T-cell (primary cell): ENCODE data around the gene TBC1D4. TPM values are rescaled to one million over a fixed set of nuclear protein-coding genes. Genes with fewer than 3 reads are reported as not detected.

Experiments
- ATAC-seq, 4 experiments: fragments of 200-7000 bp in 3 of 4; fragments of 150-1000 bp in 1 of 4; cut with Tn5 transposase; replicated peaks in 1 of 4; 1 replicate in 3 of 4; 2 replicates in 1 of 4; pipeline ENCODE4 v1.10.0; 2021; ENCODE audit warnings: moderate library complexity in 3 of 4, mild to moderate bottlenecking in 2 of 4, moderate number of reproducible peaks in 1 of 4
- CTCF ChIA-PET, 2 donors: fragments of 300-600 bp; sonication (Branson Sonifier 250); formaldehyde crosslinking; loops; one replicate each; lab custom pipeline; 2022; ENCODE audit warnings: antibody characterized with exemption in 2 of 2; lab: Charles Lee
- POLR2A ChIA-PET, 2 donors: fragments of 300-600 bp; sonication (Branson Sonifier 250); formaldehyde crosslinking; loops; one replicate each; lab custom pipeline; 2022; ENCODE audit warnings: antibody characterized with exemption in 2 of 2; lab: Charles Lee
- DNase-seq, 35 experiments: peaks; one replicate each; pipeline versions ENCODE4 v3.0.0 to v3.0.0-alpha.2; 2013 to 2023
- H3K27ac ChIP-seq: one replicate; pipeline ENCODE4 v1.5.1; 2013; ENCODE audit warnings: low read length
- H3K27me3 ChIP-seq, 2 experiments: replicated peaks in 1 of 2; 1 replicate in 1 of 2; 2 replicates in 1 of 2; pipeline versions ENCODE4 v1.6.1 to v1.7.0; 2013; ENCODE audit warnings: low read length in 1 of 2, mixed read lengths in 1 of 2; ENCODE audit not compliant: control insufficient read depth in 2 of 2, insufficient read depth in 2 of 2; ENCODE audit errors: extremely low read depth in 1 of 2
- H3K36me3 ChIP-seq, 2 donors: 1 replicate in 1 of 2; 2 replicates in 1 of 2; pipeline versions ENCODE4 v1.6.1 to v1.7.0; 2013; ENCODE audit warnings: low read length in 1 of 2; ENCODE audit not compliant: control insufficient read depth in 2 of 2, insufficient read depth in 1 of 2; ENCODE audit errors: extremely low read depth in 1 of 2
- H3K4me1 ChIP-seq, 2 experiments: 1 replicate in 1 of 2; 2 replicates in 1 of 2; pipeline versions ENCODE4 v1.6.1 to v1.7.0; 2013; ENCODE audit warnings: low read length in 2 of 2, mixed read lengths in 1 of 2; ENCODE audit not compliant: insufficient read depth in 2 of 2, control insufficient read depth in 1 of 2; ENCODE audit errors: extremely low read depth in 1 of 2
- H3K4me3 ChIP-seq, 2 donors: 1 replicate in 1 of 2; 2 replicates in 1 of 2; pipeline versions ENCODE4 v1.5.1 to v1.7.0; 2013; ENCODE audit warnings: mild to moderate bottlenecking in 2 of 2, low read length in 1 of 2, moderate library complexity in 1 of 2; ENCODE audit not compliant: control insufficient read depth in 1 of 2; ENCODE audit errors: extremely low read depth in 1 of 2
- H3K9me3 ChIP-seq: 2 replicates; pipeline ENCODE4 v1.7.0; 2013
- H3K27ac Mint-ChIP-seq, 2 donors: one replicate each; pipeline ENCODE4 v1.8.0; 2020 to 2021; ENCODE audit warnings: mild to moderate bottlenecking in 2 of 2, mixed read lengths in 2 of 2
- H3K27me3 Mint-ChIP-seq, 2 donors: one replicate each; pipeline ENCODE4 v1.8.0; 2021 to 2022; ENCODE audit warnings: mixed read lengths in 2 of 2
- H3K36me3 Mint-ChIP-seq: one replicate; pipeline ENCODE4 v1.8.0; 2021; ENCODE audit warnings: mixed read lengths
- H3K4me1 Mint-ChIP-seq, 3 donors: one replicate each; pipeline ENCODE4 v1.8.0; 2020 to 2022; ENCODE audit warnings: mixed read lengths in 3 of 3, mild to moderate bottlenecking in 1 of 3
- H3K4me3 Mint-ChIP-seq, 3 donors: one replicate each; pipeline ENCODE4 v1.8.0; 2020 to 2022; ENCODE audit warnings: mild to moderate bottlenecking in 3 of 3, mixed read lengths in 3 of 3, moderate library complexity in 3 of 3
- H3K9me3 Mint-ChIP-seq, 3 donors: one replicate each; pipeline ENCODE4 v1.8.0; 2020 to 2022; ENCODE audit warnings: mixed read lengths in 3 of 3
- WGBS: methylation state at CpG from one replicate; pipeline ENCODE4 v1.1.5; 2013; ENCODE audit warnings: missing lambda C conversion rate; ENCODE audit not compliant: insufficient coverage; 5-methylcytosine and 5-hydroxymethylcytosine counted together
- total RNA-seq, 35 experiments: library from RNA in 6 of 35; stranded (reverse) in 6 of 35; fragments of 120-200 nt in 1 of 35; gene quantifications; one replicate each; pipeline versions ENCODE4 v1.2.1 to v1.2.4 and lab custom pipeline; 2013 to 2026

The TBC1D4 gene
- total RNA-seq, 5 donors from 2014 or later (not counting 1 experiment from before 2014, with no cell fraction given), result 45.7 to 67.9 (median 56.8) TPM

- Histone ChIP-seq H3K4me3 (no peak overlapping the region), H3K27ac (no peak overlapping the region), H3K4me1 (no peaks in the 10 kb centered on the region), H3K27me3 (no peaks in the 10 kb centered on the region), H3K36me3 (no peaks in the 10 kb centered on the region), H3K9me3 (no peaks in the 10 kb centered on the region)
- Mint-ChIP-seq H3K9me3 (no peaks in the 10 kb centered on the region), H3K36me3 (no peaks in the 10 kb centered on the region), H3K4me1 (no peaks in the 10 kb centered on the region), H3K27ac (no peak overlapping the region), H3K27me3 (peaks cover 1 to 7% of the 10 kb centered on the region in 2 donors), H3K4me3 (no peak overlapping the region)
- DNase-seq (peak in 1 of 35 experiments; percentile 49), ATAC-seq (no peak)
- WGBS, result no CpG with 5 or more reads among the region's 3 CpGs
- POLR2A ChIA-PET, result no interaction called here
- CTCF ChIA-PET, result interaction anchor here (1.0 to 1.1 kb wide), 2 partner anchors 12 to 36 kb away, joined by 3 to 4 read pairs; no protein-coding TSS in a partner anchor
Measured at GRCh38 chr13:75258159-75258782, 223.7 kb downstream of the TBC1D4 start.

DNA sequence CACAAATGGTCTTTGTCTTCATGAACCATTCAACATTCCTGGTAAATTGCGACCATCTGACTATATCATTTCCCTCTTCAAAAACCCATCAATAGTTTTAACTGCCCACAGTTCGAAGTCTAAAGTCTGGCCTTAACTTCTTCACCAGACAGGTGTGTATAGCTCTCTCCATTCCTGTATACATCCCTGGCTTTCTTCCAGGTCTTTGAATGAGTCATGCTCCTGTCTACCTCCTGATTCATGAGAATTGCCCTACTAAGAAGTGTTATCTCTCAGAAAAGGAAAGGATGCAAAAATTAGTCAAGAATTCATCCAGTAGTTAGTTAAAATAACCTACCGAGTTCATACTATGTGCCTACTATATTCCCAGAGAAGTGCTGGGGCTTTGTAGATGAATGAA lies 225.0 kb downstream of the TBC1D4 start:
- CTCF ChIA-PET, result no interaction called here
- no peak for DNase-seq
- Histone ChIP-seq H3K4me1 (no peaks in the 10 kb centered on the region), H3K27ac (no peak overlapping the region), H3K27me3 (no peaks in the 10 kb centered on the region), H3K4me3 (no peak overlapping the region), H3K9me3 (no peaks in the 10 kb centered on the region), H3K36me3 (no peaks in the 10 kb centered on the region)
- Mint-ChIP-seq H3K27me3 (peaks cover 1 to 7% of the 10 kb centered on the region in 2 donors), H3K36me3 (no peaks in the 10 kb centered on the region), H3K27ac (no peak overlapping the region), H3K4me1 (no peaks in the 10 kb centered on the region), H3K4me3 (no peak overlapping the region), H3K9me3 (no peaks in the 10 kb centered on the region)
- POLR2A ChIA-PET, result no interaction called here
- WGBS, result 88% methylated on average over 2 of the region's 3 CpGs
- no peak for ATAC-seq

GRCh38 chr13:75255653-75256052 lies 226.3 kb downstream of the TBC1D4 start:
- Histone ChIP-seq H3K36me3 (no peaks in the 10 kb centered on the region), H3K9me3 (no peaks in the 10 kb centered on the region), H3K4me3 (no peak overlapping the region), H3K27ac (no peak overlapping the region), H3K4me1 (no peaks in the 10 kb centered on the region), H3K27me3 (no peaks in the 10 kb centered on the region)
- ATAC-seq (no peak), DNase-seq (no peak)
- CTCF ChIA-PET, result no interaction called here
- Mint-ChIP-seq H3K27me3 (peaks cover 1 to 16% of the 10 kb centered on the region in 2 donors), H3K4me3 (no peak overlapping the region), H3K36me3 (no peaks in the 10 kb centered on the region), H3K27ac (no peak overlapping the region), H3K4me1 (no peaks in the 10 kb centered on the region), H3K9me3 (no peaks in the 10 kb centered on the region)
- POLR2A ChIA-PET, result no interaction called here
- no CpG with 5 or more reads among the region's 1 CpG for WGBS

- DNase-seq (no peak), ATAC-seq (no peak)
- Histone ChIP-seq H3K27me3 (no peaks in the 10 kb centered on the region), H3K27ac (no peak overlapping the region), H3K9me3 (no peaks in the 10 kb centered on the region), H3K4me1 (no peaks in the 10 kb centered on the region), H3K36me3 (no peaks in the 10 kb centered on the region), H3K4me3 (no peak overlapping the region)
- WGBS, result no CpG with 5 or more reads among the region's 6 CpGs
- H3K4me1 Mint-ChIP-seq, result no peaks in the 10 kb centered on the region
- H3K27ac Mint-ChIP-seq, result no peak overlapping the region
- ChIA-PET CTCF (no interaction called here), POLR2A (no interaction called here)
- no peaks in the 10 kb centered on the region for H3K9me3 Mint-ChIP-seq
- no peak overlapping the region for H3K4me3 Mint-ChIP-seq
- H3K27me3 Mint-ChIP-seq, result peaks cover 1 to 13% of the 10 kb centered on the region in 2 donors
- H3K36me3 Mint-ChIP-seq, result no peaks in the 10 kb centered on the region
Measured at GRCh38 chr13:75255147-75255546, 226.8 kb downstream of the TBC1D4 start.

DNA sequence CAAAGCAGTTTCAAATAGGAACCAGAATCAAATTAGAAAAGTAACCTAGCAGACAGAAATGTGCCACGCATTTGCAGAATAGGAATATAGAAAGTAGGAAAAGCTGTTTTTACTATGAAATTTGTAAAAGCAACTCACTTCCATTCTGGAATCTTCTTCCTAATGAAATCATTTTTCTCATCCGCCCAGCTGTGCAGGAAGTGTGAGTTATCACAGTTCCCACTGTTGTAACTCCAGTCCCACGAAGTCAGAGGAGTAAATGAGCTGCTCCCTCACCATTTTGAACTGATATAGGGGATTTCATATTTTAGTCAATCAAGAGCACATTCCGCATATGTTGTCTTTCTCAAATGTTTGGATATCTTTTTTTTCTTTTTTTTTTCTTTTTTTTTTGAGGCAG lies 230.8 kb downstream of the TBC1D4 start:
- H3K36me3 ChIP-seq, result no peaks in the 10 kb centered on the region
- H3K4me1 ChIP-seq, result no peaks in the 10 kb centered on the region
- no peak for ATAC-seq
- H3K4me3 Mint-ChIP-seq, result no peak overlapping the region
- no peaks in the 10 kb centered on the region for H3K36me3 Mint-ChIP-seq
- no peak overlapping the region for H3K27ac ChIP-seq
- no peaks in the 10 kb centered on the region for H3K9me3 ChIP-seq
- no peak overlapping the region for H3K27ac Mint-ChIP-seq
- POLR2A ChIA-PET, result no interaction called here
- no CpG with 5 or more reads among the region's 4 CpGs for WGBS
- no peak overlapping the region for H3K4me3 ChIP-seq
- CTCF ChIA-PET, result no interaction called here
- H3K4me1 Mint-ChIP-seq, result no peaks in the 10 kb centered on the region
- H3K27me3 ChIP-seq, result no peaks in the 10 kb centered on the region
- DNase-seq, result no peak
- H3K27me3 Mint-ChIP-seq, result peaks cover 5 to 11% of the 10 kb centered on the region in 2 donors
- no peaks in the 10 kb centered on the region for H3K9me3 Mint-ChIP-seq

DNA sequence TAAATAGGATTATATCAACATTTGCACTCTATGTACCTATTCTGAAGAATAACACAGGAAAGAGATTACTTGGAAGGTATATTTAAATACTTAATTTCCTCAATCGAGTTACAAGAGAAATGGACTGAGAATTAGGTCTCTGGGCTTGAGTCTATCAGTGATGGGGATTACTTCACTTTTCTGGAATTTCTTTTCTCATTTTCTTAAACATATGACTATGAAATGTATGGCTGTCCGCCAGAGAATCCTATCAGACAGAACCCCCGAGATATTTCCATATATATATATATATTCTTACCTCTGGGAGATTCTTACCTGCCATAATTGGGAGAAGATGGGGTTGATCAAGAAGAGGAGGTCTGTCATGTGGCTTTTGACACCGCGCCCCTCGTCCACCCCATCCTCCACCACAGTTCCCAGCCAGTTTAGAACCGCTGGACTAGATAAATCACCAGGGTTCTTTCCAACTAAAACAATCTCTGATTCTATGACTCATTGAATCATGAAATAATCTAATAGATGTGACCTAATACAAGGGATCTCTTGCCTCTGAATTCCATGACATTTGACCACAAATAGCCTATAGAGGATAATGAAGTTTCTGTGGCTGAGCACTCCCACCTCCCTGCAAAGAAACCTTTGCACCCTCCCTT lies 231.3 kb downstream of the TBC1D4 start:
- no peak overlapping the region for H3K27ac ChIP-seq
- H3K36me3 ChIP-seq, result no peaks in the 10 kb centered on the region
- WGBS, result no CpG with 5 or more reads among the region's 7 CpGs
- H3K36me3 Mint-ChIP-seq, result peaks cover 2% of the 10 kb centered on the region
- no peaks in the 10 kb centered on the region for H3K9me3 ChIP-seq
- ChIA-PET POLR2A (no interaction called here), CTCF (no interaction called here)
- no peaks in the 10 kb centered on the region for H3K27me3 ChIP-seq
- H3K9me3 Mint-ChIP-seq, result peaks cover 3% of the 10 kb centered on the region in 3 donors
- no peak overlapping the region for H3K4me3 Mint-ChIP-seq
- H3K27me3 Mint-ChIP-seq, result peaks cover 5 to 12% of the 10 kb centered on the region in 2 donors
- H3K27ac Mint-ChIP-seq, result no peak overlapping the region
- ATAC-seq, result no peak
- H3K4me1 ChIP-seq, result no peaks in the 10 kb centered on the region
- no peaks in the 10 kb centered on the region for H3K4me1 Mint-ChIP-seq
- H3K4me3 ChIP-seq, result no peak overlapping the region
- DNase-seq, result no peak
